ENCODE data around the gene LIMD2. TPM values are rescaled to one million over a fixed set of nuclear protein-coding genes. Genes with fewer than 3 reads are reported as not detected.
A peak's percentile ranks its signal among the peaks of the same experiment; 100 is the strongest.

LIMD2 gene
- total RNA-seq, 1 experiment from 2014 or later, result 93.5 TPM

DNA sequence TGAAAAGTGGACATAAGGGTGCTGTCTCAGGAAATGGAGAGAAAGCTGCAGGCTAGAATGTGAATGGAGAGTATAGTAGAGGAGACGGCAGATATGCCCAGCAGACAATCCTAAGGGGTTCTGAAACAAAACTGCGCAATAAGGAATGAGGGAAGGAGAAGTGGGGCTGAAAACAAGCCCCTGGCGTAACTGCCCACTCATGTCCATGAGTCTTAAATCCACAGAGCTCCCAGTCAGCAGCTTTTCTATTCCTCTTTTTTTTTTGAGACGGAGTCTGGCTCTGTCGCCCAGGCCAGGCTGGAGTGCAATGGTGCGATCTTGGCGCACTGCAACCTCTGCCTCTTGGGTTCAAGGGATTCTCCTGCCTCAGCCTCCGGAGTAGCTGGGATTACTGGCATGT is 35.8 kb upstream of the LIMD2 start:
- peaks cover 5 to 9% of the 10 kb centered on the region in 2 experiments for H3K4me1 Mint-ChIP-seq
- no peak overlapping the region for H3K4me2 ChIP-seq (ENCODE audit: insufficient read depth, insufficient read length, low read length)
- H2AFZ ChIP-seq (ENCODE audit: low read length), result no peak overlapping the region
- no peak overlapping the region for H3K23ac ChIP-seq (ENCODE audit: insufficient read length, low read depth, low read length)
- no peak overlapping the region for H4K91ac ChIP-seq (ENCODE audit: insufficient read length, low read depth, low read length)
- no peak overlapping the region for H3K4me3 Mint-ChIP-seq
- H3K9ac ChIP-seq (ENCODE audit: extremely low read depth, insufficient read length, low read length), result no peak overlapping the region
- TF ChIP-seq, protein P1, sequence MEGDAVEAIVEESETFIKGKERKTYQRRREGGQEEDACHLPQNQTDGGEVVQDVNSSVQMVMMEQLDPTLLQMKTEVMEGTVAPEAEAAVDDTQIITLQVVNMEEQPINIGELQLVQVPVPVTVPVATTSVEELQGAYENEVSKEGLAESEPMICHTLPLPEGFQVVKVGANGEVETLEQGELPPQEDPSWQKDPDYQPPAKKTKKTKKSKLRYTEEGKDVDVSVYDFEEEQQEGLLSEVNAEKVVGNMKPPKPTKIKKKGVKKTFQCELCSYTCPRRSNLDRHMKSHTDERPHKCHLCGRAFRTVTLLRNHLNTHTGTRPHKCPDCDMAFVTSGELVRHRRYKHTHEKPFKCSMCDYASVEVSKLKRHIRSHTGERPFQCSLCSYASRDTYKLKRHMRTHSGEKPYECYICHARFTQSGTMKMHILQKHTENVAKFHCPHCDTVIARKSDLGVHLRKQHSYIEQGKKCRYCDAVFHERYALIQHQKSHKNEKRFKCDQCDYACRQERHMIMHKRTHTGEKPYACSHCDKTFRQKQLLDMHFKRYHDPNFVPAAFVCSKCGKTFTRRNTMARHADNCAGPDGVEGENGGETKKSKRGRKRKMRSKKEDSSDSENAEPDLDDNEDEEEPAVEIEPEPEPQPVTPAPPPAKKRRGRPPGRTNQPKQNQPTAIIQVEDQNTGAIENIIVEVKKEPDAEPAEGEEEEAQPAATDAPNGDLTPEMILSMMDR (conservative IDR thresholded peaks at IDR 0.05), result no peak
- no peak overlapping the region for H2BK120ac ChIP-seq (ENCODE audit: low read depth, low read length, poor library complexity, severe bottlenecking)
- no peak overlapping the region for H2BK20ac ChIP-seq (ENCODE audit: low read depth, low read length, poor library complexity, severe bottlenecking)
- no CpG with 5 or more reads among the region's 8 CpGs for WGBS (ENCODE audit: extremely low coverage, insufficient read length, low lambda C conversion rate)
- H4K8ac ChIP-seq (replicated peaks; ENCODE audit: insufficient read length, low read depth, low read length), result no peak overlapping the region
- no peaks in the 10 kb centered on the region for H3K27me3 Mint-ChIP-seq (ENCODE audit: low read depth)
- H3K9me3 Mint-ChIP-seq, result no peaks in the 10 kb centered on the region
- H2BK12ac ChIP-seq (ENCODE audit: insufficient read length, low read depth, low read length), result no peak overlapping the region
- peaks cover 3% of the 10 kb centered on the region for H3K23me2 ChIP-seq (ENCODE audit: insufficient read length, low read depth, low read length, poor library complexity, severe bottlenecking)
- no peak overlapping the region for H3K4ac ChIP-seq (ENCODE audit: low read depth, low read length)
- no peak overlapping the region for H3K18ac ChIP-seq (ENCODE audit: insufficient read length, low read depth, low read length)
- no peak overlapping the region for H2BK5ac ChIP-seq (ENCODE audit: insufficient read length, low read length)
- H3K4me1 ChIP-seq (ENCODE audit: insufficient read depth, low read length), result no peaks in the 10 kb centered on the region
- H2BK15ac ChIP-seq (ENCODE audit: low read depth, low read length), result no peak overlapping the region
- H3K36me3 Mint-ChIP-seq (ENCODE audit: insufficient read depth in 1 of 3, low read depth in 3 of 3), result peaks cover 0 to 2% (median 0%) of the 10 kb centered on the region in 3 experiments; a peak in 1 of 7 replicates
- no peak overlapping the region for H2AK5ac ChIP-seq (ENCODE audit: insufficient read length, low read length)
- H3K27ac ChIP-seq (ENCODE audit: insufficient read length, low read depth, low read length), result no peak overlapping the region
- H3K56ac ChIP-seq (ENCODE audit: insufficient read length, low read depth, low read length), result no peak overlapping the region
- DNase-seq, result no peak
- H3K79me2 ChIP-seq (ENCODE audit: insufficient read depth, low read length), result no peaks in the 10 kb centered on the region
- H3K27ac Mint-ChIP-seq, result peak overlapping the region in 2 of 3 experiments; percentile 18 to 41; a peak in 3 of 7 replicates
- no peak overlapping the region for H4K5ac ChIP-seq (ENCODE audit: insufficient read length, low read depth, low read length)
- no peak overlapping the region for H3K14ac ChIP-seq (ENCODE audit: insufficient read depth, low read length)
- no peaks in the 10 kb centered on the region for H3K9me3 ChIP-seq (ENCODE audit: control insufficient read depth, low read depth, low read length)
- H3T11ph ChIP-seq (ENCODE audit: low read length), result no peak overlapping the region
- H4K20me1 ChIP-seq (ENCODE audit: control insufficient read depth, insufficient read depth, insufficient read length), result no peaks in the 10 kb centered on the region
- H3K79me1 ChIP-seq (ENCODE audit: insufficient read depth, low read depth, low read length, poor library complexity, severe bottlenecking), result no peaks in the 10 kb centered on the region
- H3K27me3 ChIP-seq (ENCODE audit: insufficient read depth, low read length), result no peaks in the 10 kb centered on the region
